ENCODE measurements around the gene ZMAT3.
"Not testable (repeated sequence)": the region's sequence is repeated elsewhere in the genome, so short reads cannot be mapped to it uniquely, and the experiment has no call there.

Gene ZMAT3

GRCh38 chr3:179071323-179072099 is at the start of gene ZMAT3:
TSS of gene ZMAT3 (minus strand) at chr3:179071809. CDS start at chr3:179067752, 4,057 bp downstream.
- peak; percentile 74 for DNase-seq

- no peak for DNase-seq
Measured at GRCh38 chr3:179116816-179117215, 45.2 kb upstream of the ZMAT3 start.

- not testable (repeated sequence) for DNase-seq
Measured at GRCh38 chr3:179115444-179115843, 43.8 kb upstream of the ZMAT3 start.

GRCh38 chr3:179113903-179114302 is 42.3 kb upstream of the ZMAT3 start:
- DNase-seq: no peak

GRCh38 chr3:179108086-179108485 is 36.5 kb upstream of the ZMAT3 start:
- no peak for DNase-seq

GRCh38 chr3:179107617-179108016 is 36.0 kb upstream of the ZMAT3 start:
- no peak for DNase-seq

GRCh38 chr3:179105881-179106280 is 34.3 kb upstream of the ZMAT3 start:
- DNase-seq: no peak

- DNase-seq: no peak
Measured at GRCh38 chr3:179100652-179101051, 29.0 kb upstream of the ZMAT3 start.

GRCh38 chr3:179098388-179099077 is 26.9 kb upstream of the ZMAT3 start:
- DNase-seq: no peak

GRCh38 chr3:179093807-179094206 is 22.2 kb upstream of the ZMAT3 start:
- no peak for DNase-seq

GRCh38 chr3:179091113-179091512 is 19.5 kb upstream of the ZMAT3 start:
- no peak for DNase-seq

- no peak for DNase-seq
Measured at GRCh38 chr3:179088306-179088705, 16.7 kb upstream of the ZMAT3 start.

GRCh38 chr3:179083977-179084376 is 12.4 kb upstream of the ZMAT3 start:
- no peak for DNase-seq

- no peak for DNase-seq
Measured at GRCh38 chr3:179082416-179082815, 10.8 kb upstream of the ZMAT3 start.

- peak; percentile 65 for DNase-seq
Measured at GRCh38 chr3:179081885-179082284, 10.3 kb upstream of the ZMAT3 start.

GRCh38 chr3:179079537-179079936 is 7.9 kb upstream of the ZMAT3 start:
- DNase-seq: no peak

- no peak for DNase-seq
Measured at GRCh38 chr3:179076243-179077027, 4.8 kb upstream of the ZMAT3 start.

- DNase-seq: no peak
Measured at GRCh38 chr3:179074656-179075055, 3.0 kb upstream of the ZMAT3 start.

GRCh38 chr3:179073816-179074215 is 2.2 kb upstream of the ZMAT3 start:
- DNase-seq: no peak

GRCh38 chr3:179072100-179072438 is 460 bp upstream of the ZMAT3 start:
- no peak for DNase-seq

GRCh38 chr3:179071027-179071322 is 634 bp downstream of the ZMAT3 start:
- DNase-seq: no peak

- DNase-seq: no peak
Measured at GRCh38 chr3:179069762-179070390, 1.7 kb downstream of the ZMAT3 start.

- no peak for DNase-seq
Measured at GRCh38 chr3:179068779-179069530, 2.7 kb downstream of the ZMAT3 start.

Data from NCI-H1436 (cell line).